Measurements from ENCODE around the gene PRDM12. TPM values are rescaled to one million over a fixed set of nuclear protein-coding genes. Genes with fewer than 3 reads are reported as not detected.
"Not testable (repeated sequence)": the region's sequence is repeated elsewhere in the genome, so short reads cannot be mapped to it uniquely, and the experiment has no call there.

The PRDM12 gene
- total RNA-seq, 1 donor from 2014 or later = not detected

GRCh38 chr9:130680836-130681768 is 16.7 kb downstream of the PRDM12 start:
- H3K36me3 ChIP-seq = no peaks in the 10 kb centered on the region
- no peak overlapping the region for H3K27ac ChIP-seq
- no peaks in the 10 kb centered on the region for H3K9me3 ChIP-seq
- TF ChIP-seq POLR2A (IDR thresholded peaks at IDR 0.05) (no peak), POLR2AphosphoS5 (IDR thresholded peaks at IDR 0.05; ENCODE audit: insufficient read depth in 1 of 2, low read depth in 1 of 2) (no peak), CTCF (IDR thresholded peaks at IDR 0.05) (no peak)
- H3K4me1 ChIP-seq = peaks cover 17% of the 10 kb centered on the region
- H3K27me3 ChIP-seq = no peaks in the 10 kb centered on the region
- intact Hi-C loops (cut with DNase I) = no loop called here
- peak overlapping the region; percentile 47 to 69 for H3K4me3 ChIP-seq
- no peak for DNase-seq (ENCODE audit: extremely low spot score in 2 of 2)

GRCh38 chr9:130681769-130682420 is 17.5 kb downstream of the PRDM12 start:
- H3K36me3 ChIP-seq = no peaks in the 10 kb centered on the region

GRCh38 chr9:130682421-130683121 is 18.2 kb downstream of the PRDM12 start:
- Histone ChIP-seq H3K4me3 (peak overlapping the region; percentile 47 to 69), H3K9me3 (no peaks in the 10 kb centered on the region), H3K36me3 (no peaks in the 10 kb centered on the region), H3K27me3 (no peaks in the 10 kb centered on the region), H3K27ac (no peak overlapping the region), H3K4me1 (peaks cover 17% of the 10 kb centered on the region)
- intact Hi-C loops (cut with DNase I) = loop anchor here (2.0 kb wide), 1 partner anchor 222 kb away; no protein-coding TSS in a partner anchor
- no peak for DNase-seq (ENCODE audit: extremely low spot score in 2 of 2)
- peak in 1 of 2 donors; percentile 24 for TF ChIP-seq POLR2AphosphoS5 (IDR thresholded peaks at IDR 0.05; ENCODE audit: insufficient read depth in 1 of 2, low read depth in 1 of 2)
- no peak for TF ChIP-seq POLR2A (IDR thresholded peaks at IDR 0.05)
- TF ChIP-seq CTCF (IDR thresholded peaks at IDR 0.05) = peak; percentile 72 to 83 (median 80)

More at GRCh38 chr9:130681769-130682420, 17.5 kb downstream of the PRDM12 start:
- H3K27ac ChIP-seq = no peak overlapping the region
- H3K4me1 ChIP-seq = peaks cover 17% of the 10 kb centered on the region
- no peaks in the 10 kb centered on the region for H3K9me3 ChIP-seq
- DNase-seq (ENCODE audit: extremely low spot score in 2 of 2) = no peak
- TF ChIP-seq POLR2A (IDR thresholded peaks at IDR 0.05) (no peak), CTCF (IDR thresholded peaks at IDR 0.05) (no peak), POLR2AphosphoS5 (IDR thresholded peaks at IDR 0.05; ENCODE audit: insufficient read depth in 1 of 2, low read depth in 1 of 2) (no peak)
- intact Hi-C loops (cut with DNase I) = loop anchor here (2.0 kb wide), 1 partner anchor 221 kb away; no protein-coding TSS in a partner anchor
- H3K27me3 ChIP-seq = no peaks in the 10 kb centered on the region
- peak overlapping the region; percentile 47 to 69 for H3K4me3 ChIP-seq

- intact Hi-C loops (cut with DNase I) = no loop called here
- TF ChIP-seq POLR2A (IDR thresholded peaks at IDR 0.05) = no peak
- TF ChIP-seq CTCF (IDR thresholded peaks at IDR 0.05) = no peak
- Histone ChIP-seq H3K4me1 (peaks cover 22% of the 10 kb centered on the region), H3K36me3 (no peaks in the 10 kb centered on the region), H3K27me3 (no peaks in the 10 kb centered on the region), H3K27ac (no peak overlapping the region), H3K4me3 (no peak overlapping the region), H3K9me3 (no peaks in the 10 kb centered on the region)
- no peak for DNase-seq (ENCODE audit: extremely low spot score in 2 of 2)
Observed at GRCh38 chr9:130685104-130685503, 20.7 kb downstream of the PRDM12 start.

- H3K4me3 ChIP-seq; H3K36me3 ChIP-seq; H3K9me3 ChIP-seq; H3K27me3 ChIP-seq; DNase-seq (ENCODE audit: extremely low spot score in 2 of 2); H3K27ac ChIP-seq; intact Hi-C loops (cut with DNase I): not testable (repeated sequence)
- peaks cover 17% of the 10 kb centered on the region for H3K4me1 ChIP-seq
Observed at GRCh38 chr9:130685945-130686344, 21.6 kb downstream of the PRDM12 start.

All from vagina (tissue), 2 donors.